ENCODE measurements around the gene RNF126. TPM values are rescaled to one million over a fixed set of nuclear protein-coding genes. Genes with fewer than 3 reads are reported as not detected.
"Not testable (repeated sequence)": the region's sequence is repeated elsewhere in the genome, so short reads cannot be mapped to it uniquely, and the experiment has no call there.

Gene RNF126
- total RNA-seq, 1 donor from 2014 or later = 12.0 TPM

GRCh38 chr19:605061-605971 is 57.7 kb downstream of the RNF126 start:
- not testable (repeated sequence) for H3K9me3 ChIP-seq (ENCODE audit: control insufficient read depth in 3 of 3, low read length in 3 of 3); H3K4me3 ChIP-seq (ENCODE audit: low read length in 3 of 3); H3K9ac ChIP-seq (ENCODE audit: low read depth in 1 of 3, low read length in 3 of 3); H3K36me3 ChIP-seq (ENCODE audit: control insufficient read depth in 3 of 3, insufficient read depth in 3 of 3, low read length in 3 of 3); H3K27ac ChIP-seq (ENCODE audit: low read depth, low read length); H3K4me1 ChIP-seq (ENCODE audit: control insufficient read depth in 3 of 3, insufficient read depth in 3 of 3, low read length in 3 of 3)
- peaks cover 2 to 21% (median 4%) of the 10 kb centered on the region in 3 donors for H3K27me3 ChIP-seq (ENCODE audit: control insufficient read depth in 3 of 3, insufficient read depth in 3 of 3, low read length in 3 of 3)

- Histone ChIP-seq H3K9ac (ENCODE audit: low read depth in 1 of 3, low read length in 3 of 3) (no peak overlapping the region), H3K36me3 (ENCODE audit: control insufficient read depth in 3 of 3, insufficient read depth in 3 of 3, low read length in 3 of 3) (no peaks in the 10 kb centered on the region), H3K9me3 (ENCODE audit: control insufficient read depth in 3 of 3, low read length in 3 of 3) (no peaks in the 10 kb centered on the region), H3K4me3 (ENCODE audit: low read length in 3 of 3) (no peak overlapping the region), H3K27me3 (ENCODE audit: control insufficient read depth in 3 of 3, insufficient read depth in 3 of 3, low read length in 3 of 3) (peaks cover 2 to 16% (median 4%) of the 10 kb centered on the region in 3 donors), H3K4me1 (ENCODE audit: control insufficient read depth in 3 of 3, insufficient read depth in 3 of 3, low read length in 3 of 3) (no peaks in the 10 kb centered on the region), H3K27ac (ENCODE audit: low read depth, low read length) (no peak overlapping the region)
Observed at GRCh38 chr19:604355-604754, 58.7 kb downstream of the RNF126 start.

- H3K9ac ChIP-seq (ENCODE audit: low read depth in 1 of 3, low read length in 3 of 3); H3K36me3 ChIP-seq (ENCODE audit: control insufficient read depth in 3 of 3, insufficient read depth in 3 of 3, low read length in 3 of 3); H3K9me3 ChIP-seq (ENCODE audit: control insufficient read depth in 3 of 3, low read length in 3 of 3); H3K27me3 ChIP-seq (ENCODE audit: control insufficient read depth in 3 of 3, insufficient read depth in 3 of 3, low read length in 3 of 3); H3K4me1 ChIP-seq (ENCODE audit: control insufficient read depth in 3 of 3, insufficient read depth in 3 of 3, low read length in 3 of 3); H3K4me3 ChIP-seq (ENCODE audit: low read length in 3 of 3); H3K27ac ChIP-seq (ENCODE audit: low read depth, low read length): not testable (repeated sequence)
Observed at GRCh38 chr19:603779-604178, 59.2 kb downstream of the RNF126 start.

- not testable (repeated sequence) for H3K9me3 ChIP-seq (ENCODE audit: control insufficient read depth in 3 of 3, low read length in 3 of 3); H3K27me3 ChIP-seq (ENCODE audit: control insufficient read depth in 3 of 3, insufficient read depth in 3 of 3, low read length in 3 of 3); H3K9ac ChIP-seq (ENCODE audit: low read depth in 1 of 3, low read length in 3 of 3); H3K4me3 ChIP-seq (ENCODE audit: low read length in 3 of 3); H3K27ac ChIP-seq (ENCODE audit: low read depth, low read length); H3K36me3 ChIP-seq (ENCODE audit: control insufficient read depth in 3 of 3, insufficient read depth in 3 of 3, low read length in 3 of 3); H3K4me1 ChIP-seq (ENCODE audit: control insufficient read depth in 3 of 3, insufficient read depth in 3 of 3, low read length in 3 of 3)
Observed at GRCh38 chr19:603302-603639, 59.7 kb downstream of the RNF126 start.

GRCh38 chr19:602391-603301 is 60.4 kb downstream of the RNF126 start:
- Histone ChIP-seq H3K27ac (ENCODE audit: low read depth, low read length) (no peak overlapping the region), H3K4me3 (ENCODE audit: low read length in 3 of 3) (no peak overlapping the region), H3K36me3 (ENCODE audit: control insufficient read depth in 3 of 3, insufficient read depth in 3 of 3, low read length in 3 of 3) (no peaks in the 10 kb centered on the region), H3K9ac (ENCODE audit: low read depth in 1 of 3, low read length in 3 of 3) (no peak overlapping the region), H3K9me3 (ENCODE audit: control insufficient read depth in 3 of 3, low read length in 3 of 3) (no peaks in the 10 kb centered on the region), H3K27me3 (ENCODE audit: control insufficient read depth in 3 of 3, insufficient read depth in 3 of 3, low read length in 3 of 3) (peaks cover 0 to 7% (median 3%) of the 10 kb centered on the region in 3 donors), H3K4me1 (ENCODE audit: control insufficient read depth in 3 of 3, insufficient read depth in 3 of 3, low read length in 3 of 3) (no peaks in the 10 kb centered on the region)

GRCh38 chr19:601790-602189 is 61.2 kb downstream of the RNF126 start:
- H3K4me3 ChIP-seq (ENCODE audit: low read length in 3 of 3) = no peak overlapping the region
- no peak overlapping the region for H3K27ac ChIP-seq (ENCODE audit: low read depth, low read length)
- no peaks in the 10 kb centered on the region for H3K36me3 ChIP-seq (ENCODE audit: control insufficient read depth in 3 of 3, insufficient read depth in 3 of 3, low read length in 3 of 3)
- H3K9ac ChIP-seq (ENCODE audit: low read depth in 1 of 3, low read length in 3 of 3) = no peak overlapping the region
- no peaks in the 10 kb centered on the region for H3K9me3 ChIP-seq (ENCODE audit: control insufficient read depth in 3 of 3, low read length in 3 of 3)
- H3K4me1 ChIP-seq (ENCODE audit: control insufficient read depth in 3 of 3, insufficient read depth in 3 of 3, low read length in 3 of 3) = no peaks in the 10 kb centered on the region
- H3K27me3 ChIP-seq (ENCODE audit: control insufficient read depth in 3 of 3, insufficient read depth in 3 of 3, low read length in 3 of 3) = peaks cover 5 to 9% (median 5%) of the 10 kb centered on the region in 3 donors

GRCh38 chr19:601310-601709 is 61.7 kb downstream of the RNF126 start:
- peaks cover 8 to 10% (median 9%) of the 10 kb centered on the region in 3 donors for H3K27me3 ChIP-seq (ENCODE audit: control insufficient read depth in 3 of 3, insufficient read depth in 3 of 3, low read length in 3 of 3)
- no peaks in the 10 kb centered on the region for H3K9me3 ChIP-seq (ENCODE audit: control insufficient read depth in 3 of 3, low read length in 3 of 3)
- H3K9ac ChIP-seq (ENCODE audit: low read depth in 1 of 3, low read length in 3 of 3) = no peak overlapping the region
- H3K4me3 ChIP-seq (ENCODE audit: low read length in 3 of 3) = no peak overlapping the region
- H3K27ac ChIP-seq (ENCODE audit: low read depth, low read length) = no peak overlapping the region
- no peaks in the 10 kb centered on the region for H3K36me3 ChIP-seq (ENCODE audit: control insufficient read depth in 3 of 3, insufficient read depth in 3 of 3, low read length in 3 of 3)
- no peaks in the 10 kb centered on the region for H3K4me1 ChIP-seq (ENCODE audit: control insufficient read depth in 3 of 3, insufficient read depth in 3 of 3, low read length in 3 of 3)

Other genes starting within 250 kb of the RNF126 start
- 7.8 TPM for gene SHC2, start 202.2 kb downstream of the RNF126 start, total RNA-seq
- gene MADCAM1, start 166.7 kb downstream of the RNF126 start, total RNA-seq = 2.6 TPM
- gene TPGS1, start 155.7 kb downstream of the RNF126 start, total RNA-seq = 24.5 TPM
- gene CDC34, start 131.5 kb downstream of the RNF126 start, total RNA-seq = 73.1 TPM
- gene GZMM, start 119.2 kb downstream of the RNF126 start, total RNA-seq = not detected
- gene BSG, start 90.6 kb downstream of the RNF126 start, total RNA-seq = 144 TPM
- gene HCN2, start 73.3 kb downstream of the RNF126 start, total RNA-seq = not detected
- gene POLRMT, start 29.7 kb downstream of the RNF126 start, total RNA-seq = 17.7 TPM
- not detected for gene FGF22, start 23.3 kb downstream of the RNF126 start, total RNA-seq
- gene FSTL3, start 13.2 kb upstream of the RNF126 start, total RNA-seq = 7.3 TPM
- not detected for gene PRSS57, start 32.2 kb upstream of the RNF126 start, total RNA-seq
- gene PALM, start 45.7 kb upstream of the RNF126 start, total RNA-seq = 13.0 TPM
- not detected for gene MISP, start 87.9 kb upstream of the RNF126 start, total RNA-seq
- 50.1 TPM for gene PTBP1, start 134.2 kb upstream of the RNF126 start, total RNA-seq
- gene PLPPR3, start 158.7 kb upstream of the RNF126 start, total RNA-seq = 0.52 TPM
- 2.6 TPM for gene AZU1, start 164.6 kb upstream of the RNF126 start, total RNA-seq
- 4.7 TPM for gene PRTN3, start 177.8 kb upstream of the RNF126 start, total RNA-seq
- 0.52 TPM for gene ELANE, start 189.1 kb upstream of the RNF126 start, total RNA-seq
- 33.4 TPM for gene CFD, start 196.4 kb upstream of the RNF126 start, total RNA-seq
- gene MED16, start 230.0 kb upstream of the RNF126 start, total RNA-seq = 18.3 TPM
- not detected for gene RNU6-9, start 230.3 kb upstream of the RNF126 start, total RNA-seq